Thyroid gland (tissue), 4 donors: ENCODE measurements around the gene SLC12A5. TPM values are rescaled to one million over a fixed set of nuclear protein-coding genes. Genes with fewer than 3 reads are reported as not detected.

Experiments used
- DNase-seq, 2 donors: peaks; one replicate each; pipeline ENCODE4 v3.0.0-alpha.2; 2019
- H3K27ac ChIP-seq, 3 donors: fragments of 200-600 bp; sonication (generic); 1 replicate in 2 of 3; 2 replicates in 1 of 3; pipeline ENCODE4 v1.5.1; 2016 to 2019; ENCODE audit warnings: mild to moderate bottlenecking in 1 of 3, moderate library complexity in 1 of 3
- H3K27me3 ChIP-seq: fragments of 200-600 bp; sonication (generic); one replicate; pipeline ENCODE4 v1.5.1; 2019
- H3K36me3 ChIP-seq, 2 donors: fragments of 200-600 bp; sonication (generic); one replicate each; pipeline ENCODE4 v1.5.1; 2016 to 2019
- H3K4me1 ChIP-seq, 2 donors: fragments of 200-600 bp; sonication (generic); one replicate each; pipeline ENCODE4 v1.5.1; 2017 to 2019
- H3K4me3 ChIP-seq, 3 donors: fragments of 200-600 bp; sonication (generic); replicated peaks in 1 of 3; 1 replicate in 2 of 3; 2 replicates in 1 of 3; pipeline ENCODE4 v1.5.1; 2016; ENCODE audit warnings: mild to moderate bottlenecking in 1 of 3
- H3K9me3 ChIP-seq: fragments of 200-600 bp; sonication (generic); one replicate; pipeline ENCODE4 v1.5.1; 2017
- CTCF ChIP-seq, 6 experiments: fragments of 200-600 bp in 3 of 6; fragments of 450-650 bp in 3 of 6; sonication (generic) in 3 of 6; IDR thresholded peaks; one replicate each; pipeline ENCODE4 v1.5.1; 2016 to 2019; ENCODE audit warnings: antibody characterized with exemption in 6 of 6, mild to moderate bottlenecking in 2 of 6, inconsistent platforms in 1 of 6, moderate library complexity in 1 of 6
- POLR2A ChIP-seq, 2 donors: fragments of 450-650 bp; IDR thresholded peaks; one replicate each; pipeline ENCODE4 v1.6.1; 2017; ENCODE audit warnings: antibody characterized with exemption in 2 of 2, mild to moderate bottlenecking in 2 of 2, moderate library complexity in 1 of 2
- WGBS, 2 donors: methylation state at CpG; one replicate each; pipeline ENCODE4 v1.1.5; 2017; 5-methylcytosine and 5-hydroxymethylcytosine counted together
- intact Hi-C: fragments of 100-400 bp; cut with DNase I; formaldehyde crosslinking; loops from one replicate; pipeline ENCODE4 v1.15.1; 2023
- total RNA-seq, 4 donors: library from RNA; depleted of rRNA; stranded (reverse); fragments of >200 nt; gene quantifications; one replicate each; pipeline ENCODE4 v1.2.3, GENCODE V29; 2016

The SLC12A5 gene
- total RNA-seq, 4 donors from 2014 or later, result 1.6 TPM; not detected in 3

- WGBS, 2 donors, result 59 to 67% methylated on average over 4 of the region's 4 CpGs
- peaks cover 28% of the 10 kb centered on the region for H3K27me3 ChIP-seq
- DNase-seq, result no peak
- H3K36me3 ChIP-seq, result no peaks in the 10 kb centered on the region
- H3K9me3 ChIP-seq, result no peaks in the 10 kb centered on the region
- no peak for TF ChIP-seq POLR2A (IDR thresholded peaks at IDR 0.05)
- TF ChIP-seq CTCF (IDR thresholded peaks at IDR 0.05), result no peak
- intact Hi-C loops, result no loop called here
- no peak overlapping the region for H3K27ac ChIP-seq
- H3K4me1 ChIP-seq, result peaks cover 5 to 22% of the 10 kb centered on the region in 2 donors
- H3K4me3 ChIP-seq, result no peak overlapping the region
Measured at GRCh38 chr20:46017272-46017671, 11.7 kb upstream of the SLC12A5 start.

DNA sequence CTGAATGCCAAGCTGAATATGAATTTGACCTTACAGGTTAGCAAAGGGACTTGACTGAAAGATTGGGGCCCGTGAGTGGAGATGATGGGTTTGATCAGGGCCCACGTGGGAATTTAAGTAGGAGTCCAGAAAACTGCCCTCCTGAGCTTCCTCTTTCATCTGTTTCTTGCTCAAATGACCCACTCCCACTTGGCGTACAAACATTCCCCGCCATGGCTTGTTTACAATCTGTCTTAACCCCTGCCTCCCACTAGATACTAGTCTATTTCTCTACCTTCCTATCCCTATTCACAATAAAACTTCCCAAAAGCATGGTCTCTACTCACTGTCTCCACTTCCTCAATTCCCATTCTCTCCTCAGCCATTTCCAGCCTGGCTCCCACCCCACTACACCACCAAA lies 10.9 kb upstream of the SLC12A5 start:
- DNase-seq, result no peak
- Histone ChIP-seq H3K9me3 (no peaks in the 10 kb centered on the region), H3K4me1 (peaks cover 8 to 25% of the 10 kb centered on the region in 2 donors), H3K4me3 (no peak overlapping the region), H3K36me3 (no peaks in the 10 kb centered on the region), H3K27me3 (peaks cover 27% of the 10 kb centered on the region), H3K27ac (no peak overlapping the region)
- 59 to 65% methylated on average over 4 of the region's 4 CpGs for WGBS, 2 donors
- TF ChIP-seq CTCF (IDR thresholded peaks at IDR 0.05), result no peak
- no peak for TF ChIP-seq POLR2A (IDR thresholded peaks at IDR 0.05)
- intact Hi-C loops, result no loop called here

- Histone ChIP-seq H3K4me1 (peaks cover 8 to 22% of the 10 kb centered on the region in 2 donors), H3K4me3 (no peak overlapping the region), H3K36me3 (no peaks in the 10 kb centered on the region), H3K9me3 (no peaks in the 10 kb centered on the region), H3K27me3 (peaks cover 22% of the 10 kb centered on the region), H3K27ac (no peak overlapping the region)
- WGBS, 2 donors, result 57 to 59% methylated on average over 6 of the region's 6 CpGs
- intact Hi-C loops, result no loop called here
- no peak for DNase-seq
- TF ChIP-seq CTCF (IDR thresholded peaks at IDR 0.05) (no peak), POLR2A (IDR thresholded peaks at IDR 0.05) (no peak)
Measured at GRCh38 chr20:46018611-46019010, 10.4 kb upstream of the SLC12A5 start.

DNA sequence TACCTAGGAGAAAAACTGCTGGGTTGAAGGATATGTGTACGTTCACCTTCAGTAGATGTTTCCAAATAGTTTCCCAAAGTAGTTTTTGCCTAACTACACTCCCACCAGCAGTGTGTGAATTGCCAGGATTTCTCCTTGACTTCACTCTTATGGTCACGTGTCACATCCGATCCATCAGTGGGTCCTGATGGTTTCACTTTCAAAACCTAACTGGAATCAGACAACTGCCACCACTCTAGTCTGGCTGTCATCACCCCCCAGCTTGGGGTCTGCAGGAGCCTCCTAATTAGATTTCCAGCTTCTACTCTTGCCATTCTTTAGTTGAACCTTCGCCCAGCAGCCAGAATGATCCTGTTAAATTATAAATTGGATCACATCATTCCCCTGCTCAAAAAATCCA lies 8.5 kb upstream of the SLC12A5 start:
- H3K27me3 ChIP-seq, result peaks cover 17% of the 10 kb centered on the region
- intact Hi-C loops, result loop anchor here (5.0 kb wide), 1 partner anchor 157 kb away; no protein-coding TSS in a partner anchor
- no peak overlapping the region for H3K4me3 ChIP-seq
- 74 to 78% methylated on average over 4 of the region's 4 CpGs for WGBS, 2 donors
- no peak overlapping the region for H3K27ac ChIP-seq
- H3K4me1 ChIP-seq, result peaks cover 4 to 13% of the 10 kb centered on the region in 2 donors
- DNase-seq, result no peak
- no peak for TF ChIP-seq POLR2A (IDR thresholded peaks at IDR 0.05)
- TF ChIP-seq CTCF (IDR thresholded peaks at IDR 0.05), result no peak
- H3K36me3 ChIP-seq, result no peaks in the 10 kb centered on the region
- no peaks in the 10 kb centered on the region for H3K9me3 ChIP-seq

GRCh38 chr20:46021361-46022359 lies 7.4 kb upstream of the SLC12A5 start:
- intact Hi-C loops, result loop anchor here (5.0 kb wide), 1 partner anchor 156 kb away; no protein-coding TSS in a partner anchor
- TF ChIP-seq CTCF (IDR thresholded peaks at IDR 0.05) (no peak), POLR2A (IDR thresholded peaks at IDR 0.05) (no peak)
- WGBS, 2 donors, result 9 to 12% methylated on average over 37 to 49 of the region's 71 CpGs
- DNase-seq, result no peak
- peaks cover 17% of the 10 kb centered on the region for H3K27me3 ChIP-seq
- peak overlapping the region in 1 of 3 donors; percentile 26 for H3K4me3 ChIP-seq
- H3K9me3 ChIP-seq, result no peaks in the 10 kb centered on the region
- H3K27ac ChIP-seq, result no peak overlapping the region
- peaks cover 4 to 13% of the 10 kb centered on the region in 2 donors for H3K4me1 ChIP-seq
- no peaks in the 10 kb centered on the region for H3K36me3 ChIP-seq
